GM12873 (cell line): ENCODE data around the gene SAMD8.

Experiments used
- TF ChIP-seq, protein P1 (sequence below): IDR thresholded peaks from 2 replicates; pipeline ENCODE4 v1.5.1; 2012; ENCODE audit warnings: low read depth, mild to moderate bottlenecking, moderate library complexity, low read length, control low read depth; ENCODE audit not compliant: insufficient read depth; ENCODE audit errors: missing control alignments

The SAMD8 gene

DNA sequence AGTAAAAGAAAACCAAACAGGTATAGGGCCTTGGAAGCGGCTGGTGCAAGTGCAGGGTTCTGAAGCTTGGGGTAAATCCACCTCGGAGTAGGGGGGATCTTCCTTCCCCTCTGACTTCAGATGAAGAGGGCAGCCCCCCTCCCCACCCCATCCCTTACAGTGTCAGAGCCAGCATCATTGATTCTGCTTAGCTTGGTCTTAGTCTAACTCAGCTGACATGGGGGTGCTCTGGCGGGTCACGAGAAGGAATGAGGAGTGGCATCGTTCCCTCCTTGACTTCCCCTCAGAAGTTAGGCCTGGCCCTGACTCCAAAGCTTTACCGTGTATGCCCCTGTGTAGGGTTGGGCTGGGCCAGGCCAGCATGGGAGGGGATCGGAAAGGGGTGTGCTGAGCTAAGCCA lies 44.2 kb upstream of the SAMD8 start:
- TF ChIP-seq, protein P1, sequence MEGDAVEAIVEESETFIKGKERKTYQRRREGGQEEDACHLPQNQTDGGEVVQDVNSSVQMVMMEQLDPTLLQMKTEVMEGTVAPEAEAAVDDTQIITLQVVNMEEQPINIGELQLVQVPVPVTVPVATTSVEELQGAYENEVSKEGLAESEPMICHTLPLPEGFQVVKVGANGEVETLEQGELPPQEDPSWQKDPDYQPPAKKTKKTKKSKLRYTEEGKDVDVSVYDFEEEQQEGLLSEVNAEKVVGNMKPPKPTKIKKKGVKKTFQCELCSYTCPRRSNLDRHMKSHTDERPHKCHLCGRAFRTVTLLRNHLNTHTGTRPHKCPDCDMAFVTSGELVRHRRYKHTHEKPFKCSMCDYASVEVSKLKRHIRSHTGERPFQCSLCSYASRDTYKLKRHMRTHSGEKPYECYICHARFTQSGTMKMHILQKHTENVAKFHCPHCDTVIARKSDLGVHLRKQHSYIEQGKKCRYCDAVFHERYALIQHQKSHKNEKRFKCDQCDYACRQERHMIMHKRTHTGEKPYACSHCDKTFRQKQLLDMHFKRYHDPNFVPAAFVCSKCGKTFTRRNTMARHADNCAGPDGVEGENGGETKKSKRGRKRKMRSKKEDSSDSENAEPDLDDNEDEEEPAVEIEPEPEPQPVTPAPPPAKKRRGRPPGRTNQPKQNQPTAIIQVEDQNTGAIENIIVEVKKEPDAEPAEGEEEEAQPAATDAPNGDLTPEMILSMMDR, result no peak

DNA sequence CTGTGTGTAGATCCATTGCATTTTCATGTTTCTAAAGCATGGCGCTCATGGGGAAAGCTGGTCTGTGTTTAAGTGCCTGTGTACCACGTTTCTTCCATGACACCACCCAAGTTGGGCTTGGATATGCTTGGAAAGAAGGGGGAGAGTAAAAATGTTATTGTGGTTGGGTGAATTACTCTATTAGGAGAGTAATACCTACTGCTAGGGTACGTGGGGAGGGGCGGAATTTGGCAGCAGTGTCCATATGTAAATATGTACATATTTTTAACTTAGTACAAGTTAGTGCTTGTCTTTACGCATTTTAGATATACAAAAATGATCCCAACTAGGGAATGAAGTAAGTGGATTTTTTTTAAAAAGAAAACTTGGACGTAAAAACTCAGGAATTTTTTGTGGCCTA lies 42.9 kb upstream of the SAMD8 start:
- TF ChIP-seq, protein P1, result no peak

DNA sequence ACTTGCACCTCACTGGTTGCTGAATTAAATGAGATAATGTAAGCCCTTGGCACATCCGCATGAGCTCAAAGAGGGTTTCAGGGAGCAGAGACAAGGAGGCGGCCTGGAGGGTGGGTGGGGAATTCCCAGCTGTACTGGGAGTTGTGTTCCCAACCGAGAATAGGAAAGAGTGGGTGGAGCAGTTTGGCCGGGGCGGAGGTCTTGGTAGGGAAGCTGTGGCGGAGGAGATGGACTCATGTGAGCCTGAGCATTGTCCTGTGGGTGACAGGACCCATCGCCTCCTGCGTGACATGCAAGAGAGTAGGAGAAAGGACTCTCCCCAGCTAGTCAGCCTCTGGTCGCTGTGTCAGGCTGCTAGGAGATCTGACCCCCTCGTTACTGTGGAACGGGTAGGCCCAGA lies 41.0 kb upstream of the SAMD8 start:
- TF ChIP-seq, protein P1, result no peak

DNA sequence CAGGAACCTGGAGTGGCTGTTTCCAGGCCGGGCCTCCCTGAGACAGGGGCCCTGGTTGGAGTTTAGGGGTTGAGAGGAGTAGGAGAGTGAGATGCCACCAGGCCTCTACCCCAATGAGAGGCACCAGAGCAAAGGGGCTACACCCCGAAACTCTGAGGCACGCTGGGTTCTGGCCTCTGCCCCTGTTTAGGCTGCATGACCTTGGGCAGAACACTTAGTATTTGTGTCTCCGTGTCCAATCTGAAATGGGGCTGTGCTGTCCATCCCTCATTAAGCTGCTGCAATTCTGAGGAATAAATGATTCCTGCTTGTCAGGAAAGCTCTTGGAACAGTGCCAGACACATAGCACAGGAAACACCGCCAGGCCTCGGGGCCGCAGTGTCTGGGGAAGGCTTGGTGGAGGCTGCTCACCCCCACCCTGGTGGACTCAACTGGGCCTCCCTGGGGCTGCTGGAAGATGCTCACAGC lies 40.5 kb upstream of the SAMD8 start:
- TF ChIP-seq, protein P1, result no peak

DNA sequence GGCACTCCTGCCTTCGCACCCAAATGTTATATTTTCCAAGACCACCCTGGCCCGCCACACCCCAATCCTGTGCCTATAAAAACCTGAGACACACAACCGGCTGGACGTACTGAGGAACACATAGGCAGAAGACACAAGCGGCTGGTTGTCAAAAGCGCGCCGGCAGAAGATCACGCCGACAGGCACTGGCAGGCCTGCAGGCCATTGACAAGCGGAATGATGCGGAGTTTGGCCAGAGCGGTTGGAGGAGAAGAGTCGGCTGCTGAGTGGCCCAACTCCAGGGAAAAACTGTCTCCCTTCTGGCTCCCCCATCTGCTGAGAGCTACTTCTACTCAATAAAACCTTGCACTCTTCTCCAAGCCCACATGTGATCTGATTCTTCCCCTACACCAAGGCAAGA lies 39.7 kb upstream of the SAMD8 start:
- TF ChIP-seq, protein P1, result no peak

DNA sequence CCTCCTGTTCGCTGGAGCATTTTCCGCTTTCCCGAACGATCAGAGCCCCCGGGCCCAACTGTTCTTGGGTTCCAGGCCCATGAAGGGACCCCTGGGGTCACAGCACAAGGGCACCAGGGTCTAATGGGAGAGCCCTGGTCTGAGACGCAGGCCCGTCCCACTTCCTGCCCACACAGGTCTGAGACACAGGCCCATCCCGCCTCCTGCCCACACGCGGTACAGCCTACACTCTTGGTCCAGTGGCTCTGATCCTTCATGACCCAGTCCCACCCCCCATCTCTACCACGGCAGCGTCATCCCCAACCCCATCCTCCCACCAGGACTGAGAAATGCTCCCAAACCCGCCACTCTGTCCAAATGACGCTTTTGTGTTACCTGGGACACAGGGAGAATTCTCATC lies 38.7 kb upstream of the SAMD8 start:
- TF ChIP-seq, protein P1, result no peak

DNA sequence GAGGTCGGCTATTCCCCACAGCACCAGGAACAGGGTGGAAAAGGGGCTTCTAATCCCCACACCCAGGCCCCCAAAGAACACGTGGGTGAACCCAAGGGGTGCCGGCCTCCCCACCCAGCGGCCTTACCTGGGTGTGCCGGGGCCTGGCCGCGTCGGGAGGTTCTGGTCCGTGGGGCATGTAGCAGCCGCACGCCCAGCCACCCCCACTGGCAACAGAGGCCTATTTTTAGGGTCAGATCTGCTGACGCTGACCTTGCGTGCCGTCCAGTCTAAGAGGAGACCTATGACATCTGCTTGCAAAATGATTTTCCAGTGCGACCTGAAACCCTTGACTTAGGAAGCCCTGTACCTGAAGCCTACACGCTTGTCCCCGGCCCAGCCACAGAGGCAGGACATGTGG lies 38.0 kb upstream of the SAMD8 start:
- TF ChIP-seq, protein P1, result no peak
